GM21528 (cell line): ENCODE measurements around the gene CHKA.
A peak's percentile ranks its signal among the peaks of the same experiment; 100 is the strongest.

Experiments used
- ATAC-seq: cut with Tn5 transposase; IDR thresholded peaks from one replicate; pipeline ENCODE4 v1.9.1; 2021; ENCODE audit warnings: mild to moderate bottlenecking, moderate library complexity; ENCODE audit not compliant: unreplicated experiment, low FRiP score

CHKA gene

GRCh38 chr11:68121067-68121899 lies at the start of gene CHKA:
TSS of gene CHKA (minus strand) at chr11:68121388. CDS start at chr11:68121177, 211 bp downstream.
- ATAC-seq: peak; percentile 74

- no peak for ATAC-seq
These were observed 48.3 kb upstream of the CHKA start for GRCh38 chr11:68169442-68169841.

- ATAC-seq: no peak
These were observed 47.5 kb upstream of the CHKA start for GRCh38 chr11:68168694-68169093.

- no peak for ATAC-seq
These were observed 46.3 kb upstream of the CHKA start for GRCh38 chr11:68167474-68167873.

- no peak for ATAC-seq
These were observed 45.8 kb upstream of the CHKA start for GRCh38 chr11:68166969-68167368.

- no peak for ATAC-seq
These were observed 44.4 kb upstream of the CHKA start for GRCh38 chr11:68165601-68166000.

- ATAC-seq: no peak
These were observed 43.2 kb upstream of the CHKA start for GRCh38 chr11:68164437-68164836.

GRCh38 chr11:68163691-68164090 lies 42.5 kb upstream of the CHKA start:
- no peak for ATAC-seq

- ATAC-seq: no peak
These were observed 39.0 kb upstream of the CHKA start for GRCh38 chr11:68160100-68160695.

GRCh38 chr11:68159665-68160064 lies 38.5 kb upstream of the CHKA start:
- no peak for ATAC-seq

GRCh38 chr11:68159161-68159560 lies 38.0 kb upstream of the CHKA start:
- ATAC-seq: no peak

GRCh38 chr11:68158580-68158979 lies 37.4 kb upstream of the CHKA start:
- ATAC-seq: no peak

- no peak for ATAC-seq
These were observed 32.6 kb upstream of the CHKA start for GRCh38 chr11:68153742-68154141.

- no peak for ATAC-seq
These were observed 28.8 kb upstream of the CHKA start for GRCh38 chr11:68150037-68150436.

GRCh38 chr11:68149417-68149816 lies 28.2 kb upstream of the CHKA start:
- no peak for ATAC-seq

GRCh38 chr11:68148879-68149278 lies 27.7 kb upstream of the CHKA start:
- ATAC-seq: no peak

- no peak for ATAC-seq
These were observed 27.1 kb upstream of the CHKA start for GRCh38 chr11:68148071-68148805.

GRCh38 chr11:68146704-68147474 lies 25.7 kb upstream of the CHKA start:
- no peak for ATAC-seq

GRCh38 chr11:68146010-68146540 lies 24.9 kb upstream of the CHKA start:
- no peak for ATAC-seq

GRCh38 chr11:68145120-68145866 lies 24.1 kb upstream of the CHKA start:
- no peak for ATAC-seq
